ENCODE data around the gene ODC1. TPM values are rescaled to one million over a fixed set of nuclear protein-coding genes. Genes with fewer than 3 reads are reported as not detected.
"Not testable (repeated sequence)": the region's sequence is repeated elsewhere in the genome, so short reads cannot be mapped to it uniquely, and the experiment has no call there.

ODC1 gene
- total RNA-seq, 3 donors from 2014 or later: 581 to 619 (median 602) TPM

- no peak for ATAC-seq
- Mint-ChIP-seq H3K36me3 (ENCODE audit: insufficient read depth) (no peaks in the 10 kb centered on the region), H3K4me1 (ENCODE audit: low read depth) (peaks cover 2% of the 10 kb centered on the region)
These were observed 23.8 kb upstream of the ODC1 start for GRCh38 chr2:10471955-10472354.

GRCh38 chr2:10471046-10471571 lies 23.0 kb upstream of the ODC1 start:
- ATAC-seq: no peak
- H3K27me3 Mint-ChIP-seq (ENCODE audit: low read depth): peaks cover 2% of the 10 kb centered on the region
- no peak overlapping the region for H3K4me3 Mint-ChIP-seq
- no peak for DNase-seq
- no peaks in the 10 kb centered on the region for H3K4me1 Mint-ChIP-seq (ENCODE audit: low read depth)
- no peaks in the 10 kb centered on the region for H3K9me3 Mint-ChIP-seq
- no peaks in the 10 kb centered on the region for H3K36me3 Mint-ChIP-seq (ENCODE audit: insufficient read depth)

More at GRCh38 chr2:10471955-10472354, 23.8 kb upstream of the ODC1 start:
- H3K27me3 Mint-ChIP-seq (ENCODE audit: low read depth): no peaks in the 10 kb centered on the region
- H3K4me3 Mint-ChIP-seq: no peak overlapping the region
- DNase-seq: no peak
- no peaks in the 10 kb centered on the region for H3K9me3 Mint-ChIP-seq

GRCh38 chr2:10469955-10470608 lies 22.0 kb upstream of the ODC1 start:
- Mint-ChIP-seq H3K4me1 (ENCODE audit: low read depth) (no peaks in the 10 kb centered on the region), H3K27me3 (ENCODE audit: low read depth) (peaks cover 2% of the 10 kb centered on the region), H3K9me3 (no peaks in the 10 kb centered on the region), H3K36me3 (ENCODE audit: insufficient read depth) (no peaks in the 10 kb centered on the region), H3K4me3 (no peak overlapping the region)
- DNase-seq: no peak
- no peak for ATAC-seq

- Mint-ChIP-seq H3K27me3 (ENCODE audit: low read depth) (peaks cover 2% of the 10 kb centered on the region), H3K4me1 (ENCODE audit: low read depth) (no peaks in the 10 kb centered on the region), H3K9me3 (no peaks in the 10 kb centered on the region), H3K4me3 (no peak overlapping the region), H3K36me3 (ENCODE audit: insufficient read depth) (no peaks in the 10 kb centered on the region)
- DNase-seq (no peak), ATAC-seq (no peak)
These were observed 21.2 kb upstream of the ODC1 start for GRCh38 chr2:10469301-10469700.

GRCh38 chr2:10467401-10467800 lies 19.3 kb upstream of the ODC1 start:
- no peaks in the 10 kb centered on the region for H3K9me3 Mint-ChIP-seq
- no peak for DNase-seq
- no peak overlapping the region for H3K4me3 Mint-ChIP-seq
- no peaks in the 10 kb centered on the region for H3K4me1 Mint-ChIP-seq (ENCODE audit: low read depth)
- no peak for ATAC-seq
- H3K36me3 Mint-ChIP-seq (ENCODE audit: insufficient read depth): no peaks in the 10 kb centered on the region
- peaks cover 5% of the 10 kb centered on the region for H3K27me3 Mint-ChIP-seq (ENCODE audit: low read depth)

- Mint-ChIP-seq H3K4me1 (ENCODE audit: low read depth) (no peaks in the 10 kb centered on the region), H3K9me3 (no peaks in the 10 kb centered on the region), H3K4me3 (no peak overlapping the region), H3K36me3 (ENCODE audit: insufficient read depth) (no peaks in the 10 kb centered on the region), H3K27me3 (ENCODE audit: low read depth) (peaks cover 5% of the 10 kb centered on the region)
- ATAC-seq (no peak), DNase-seq (no peak)
These were observed 18.7 kb upstream of the ODC1 start for GRCh38 chr2:10466801-10467200.

GRCh38 chr2:10465910-10466309 lies 17.8 kb upstream of the ODC1 start:
- H3K4me3 Mint-ChIP-seq: no peak overlapping the region
- ATAC-seq: no peak

GRCh38 chr2:10462178-10463083 lies 14.3 kb upstream of the ODC1 start:
- Mint-ChIP-seq H3K4me3 (no peak overlapping the region), H3K4me1 (ENCODE audit: low read depth) (no peaks in the 10 kb centered on the region), H3K27me3 (ENCODE audit: low read depth) (peaks cover 16% of the 10 kb centered on the region), H3K9me3 (no peaks in the 10 kb centered on the region), H3K36me3 (ENCODE audit: insufficient read depth) (no peaks in the 10 kb centered on the region)
- DNase-seq (no peak), ATAC-seq (no peak)

More at GRCh38 chr2:10465910-10466309, 17.8 kb upstream of the ODC1 start:
- Mint-ChIP-seq H3K9me3 (no peaks in the 10 kb centered on the region), H3K27me3 (ENCODE audit: low read depth) (peaks cover 6% of the 10 kb centered on the region), H3K4me1 (ENCODE audit: low read depth) (no peaks in the 10 kb centered on the region), H3K36me3 (ENCODE audit: insufficient read depth) (no peaks in the 10 kb centered on the region)
- DNase-seq: no peak

- peaks cover 14% of the 10 kb centered on the region for H3K27me3 Mint-ChIP-seq (ENCODE audit: low read depth)
- ATAC-seq (no peak), DNase-seq (no peak)
- H3K36me3 Mint-ChIP-seq (ENCODE audit: insufficient read depth): no peaks in the 10 kb centered on the region
- no peaks in the 10 kb centered on the region for H3K9me3 Mint-ChIP-seq
- no peaks in the 10 kb centered on the region for H3K4me1 Mint-ChIP-seq (ENCODE audit: low read depth)
- no peak overlapping the region for H3K4me3 Mint-ChIP-seq
These were observed 12.3 kb upstream of the ODC1 start for GRCh38 chr2:10460366-10460796.

- DNase-seq (no peak), ATAC-seq (no peak)
- H3K4me1 Mint-ChIP-seq (ENCODE audit: low read depth): peaks cover 2% of the 10 kb centered on the region
- peaks cover 14% of the 10 kb centered on the region for H3K27me3 Mint-ChIP-seq (ENCODE audit: low read depth)
- H3K9me3 Mint-ChIP-seq: no peaks in the 10 kb centered on the region
- H3K4me3 Mint-ChIP-seq: no peak overlapping the region
- no peaks in the 10 kb centered on the region for H3K36me3 Mint-ChIP-seq (ENCODE audit: insufficient read depth)
These were observed 9.9 kb upstream of the ODC1 start for GRCh38 chr2:10457846-10458598.

GRCh38 chr2:10457195-10457594 lies 9.1 kb upstream of the ODC1 start:
- not testable (repeated sequence) for H3K9me3 Mint-ChIP-seq; DNase-seq; H3K4me3 Mint-ChIP-seq; ATAC-seq; H3K4me1 Mint-ChIP-seq (ENCODE audit: low read depth); H3K36me3 Mint-ChIP-seq (ENCODE audit: insufficient read depth)
- peaks cover 11% of the 10 kb centered on the region for H3K27me3 Mint-ChIP-seq (ENCODE audit: low read depth)

- Mint-ChIP-seq H3K9me3 (no peaks in the 10 kb centered on the region), H3K4me1 (ENCODE audit: low read depth) (peaks cover 8% of the 10 kb centered on the region), H3K27me3 (ENCODE audit: low read depth) (peaks cover 3% of the 10 kb centered on the region), H3K4me3 (no peak overlapping the region), H3K36me3 (ENCODE audit: insufficient read depth) (no peaks in the 10 kb centered on the region)
- ATAC-seq (no peak), DNase-seq (no peak)
These were observed 6.4 kb upstream of the ODC1 start for GRCh38 chr2:10454505-10454904.

GRCh38 chr2:10453905-10454298 lies 5.8 kb upstream of the ODC1 start:
- ATAC-seq: no peak

More at GRCh38 chr2:10453905-10454298, 5.8 kb upstream of the ODC1 start:
- no peak for DNase-seq
- no peaks in the 10 kb centered on the region for H3K36me3 Mint-ChIP-seq (ENCODE audit: insufficient read depth)
- H3K27me3 Mint-ChIP-seq (ENCODE audit: low read depth): peaks cover under 1% of the 10 kb centered on the region
- peaks cover 11% of the 10 kb centered on the region for H3K4me1 Mint-ChIP-seq (ENCODE audit: low read depth)
- no peak overlapping the region for H3K4me3 Mint-ChIP-seq
- H3K9me3 Mint-ChIP-seq: no peaks in the 10 kb centered on the region
